Glomerular endothelial cell (primary cell): ENCODE measurements around the gene KNSTRN. TPM values are rescaled to one million over a fixed set of nuclear protein-coding genes. Genes with fewer than 3 reads are reported as not detected.
A peak's percentile ranks its signal among the peaks of the same experiment; 100 is the strongest.

Source experiments
- DNase-seq: peaks from one replicate; pipeline ENCODE4 v3.0.0-alpha.2; 2011; ENCODE audit warnings: low read depth, low spot score; ENCODE audit errors: extremely low read depth
- total RNA-seq: library from RNA; depleted of rRNA; stranded (reverse); fragments of >200 nt; gene quantifications from 2 replicates; pipeline ENCODE4 v1.2.3, GENCODE V29; 2015

Gene KNSTRN, protein sequence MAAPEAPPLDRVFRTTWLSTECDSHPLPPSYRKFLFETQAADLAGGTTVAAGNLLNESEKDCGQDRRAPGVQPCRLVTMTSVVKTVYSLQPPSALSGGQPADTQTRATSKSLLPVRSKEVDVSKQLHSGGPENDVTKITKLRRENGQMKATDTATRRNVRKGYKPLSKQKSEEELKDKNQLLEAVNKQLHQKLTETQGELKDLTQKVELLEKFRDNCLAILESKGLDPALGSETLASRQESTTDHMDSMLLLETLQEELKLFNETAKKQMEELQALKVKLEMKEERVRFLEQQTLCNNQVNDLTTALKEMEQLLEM
- total RNA-seq = 16.5 and 20.2 TPM in 2 replicates

DNA sequence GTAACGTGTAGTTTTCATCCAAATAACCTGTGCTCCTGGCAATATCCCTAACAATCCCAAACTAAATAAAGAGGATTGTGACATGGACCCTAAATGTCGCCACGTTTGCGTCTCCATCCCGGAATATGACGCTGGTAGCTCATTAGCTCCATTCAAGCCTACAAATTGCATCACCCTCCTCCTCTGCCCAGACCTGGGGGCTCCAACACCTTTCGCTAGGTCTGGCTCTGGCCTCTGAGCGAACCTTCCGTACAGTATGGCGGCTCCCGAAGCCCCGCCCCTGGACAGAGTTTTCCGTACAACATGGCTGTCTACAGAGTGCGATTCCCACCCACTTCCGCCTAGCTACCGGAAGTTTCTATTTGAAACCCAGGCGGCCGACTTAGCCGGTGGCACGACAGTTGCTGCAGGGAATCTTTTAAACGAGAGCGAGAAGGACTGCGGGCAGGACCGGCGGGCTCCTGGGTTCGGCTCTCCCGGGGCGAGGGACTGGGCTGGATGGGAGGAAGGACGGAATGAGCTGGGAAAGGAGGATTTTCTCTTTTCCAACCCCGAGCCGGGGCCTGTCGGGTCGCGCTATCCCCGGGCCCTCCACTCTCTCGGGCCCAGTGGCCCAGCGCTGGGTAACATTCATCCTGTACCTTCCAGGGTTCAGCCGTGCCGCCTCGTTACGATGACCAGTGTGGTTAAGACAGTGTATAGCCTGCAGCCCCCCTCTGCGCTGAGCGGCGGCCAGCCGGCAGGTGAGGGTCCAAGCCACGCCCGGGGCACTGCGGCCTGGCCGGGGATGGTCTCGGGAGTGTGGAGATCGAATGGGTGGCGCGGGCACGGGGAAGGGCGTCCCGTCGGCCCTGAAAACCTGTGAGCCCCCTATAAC is at the start of gene KNSTRN:
Gene KNSTRN (plus strand): TSS at position 142 of the 877 bp plus-strand sequence. CDS start 115 bp downstream, at position 257.
- DNase-seq = no peak

DNA sequence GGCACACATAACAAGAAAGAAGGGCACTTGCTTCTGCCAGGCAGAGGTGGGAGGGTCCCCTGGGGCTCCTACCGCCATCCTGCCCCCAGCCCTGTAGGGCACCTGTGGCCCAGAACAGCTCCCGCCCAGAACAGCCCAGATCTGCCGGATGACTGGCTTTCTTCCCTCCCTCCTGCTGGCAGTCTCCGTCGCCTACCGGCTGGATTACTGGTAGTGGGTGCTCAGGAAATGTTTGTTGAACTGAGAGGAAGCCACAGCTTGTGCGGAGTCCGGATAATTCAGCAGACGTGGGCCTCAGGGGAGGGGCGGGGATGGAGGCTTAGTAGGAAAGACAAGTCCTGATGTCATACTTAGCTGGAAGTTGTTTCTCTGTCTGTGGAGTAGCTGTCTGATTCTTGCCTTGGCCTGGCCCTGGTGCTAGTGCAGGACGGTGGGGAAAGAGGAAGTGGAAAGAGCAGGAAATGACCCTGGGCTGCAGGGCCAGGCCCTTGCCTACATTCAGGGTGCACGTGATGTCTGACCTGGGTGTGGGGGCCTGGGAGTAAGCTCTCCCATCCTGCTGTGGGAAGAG is 48.5 kb upstream of the KNSTRN start:
- no peak for DNase-seq

DNA sequence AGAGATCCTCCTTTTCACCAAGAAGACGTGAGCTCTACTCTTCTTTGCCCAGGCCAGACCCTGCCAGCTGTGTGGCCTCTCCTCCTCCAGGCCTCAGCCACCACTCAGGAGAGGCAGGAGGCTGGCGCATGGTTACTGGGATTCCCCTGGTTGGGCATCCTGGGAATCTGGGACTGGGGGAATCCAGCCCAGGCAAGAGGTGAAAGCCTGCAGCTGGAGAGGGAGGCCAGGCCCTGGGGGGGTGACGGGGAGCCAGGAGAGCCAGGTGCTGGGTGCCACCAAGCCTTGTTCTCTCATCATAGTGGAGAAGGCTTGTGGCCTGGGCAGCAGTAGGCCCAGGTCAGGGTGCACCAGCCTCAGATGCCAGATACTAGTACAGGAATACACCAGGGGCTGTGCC is 48.0 kb upstream of the KNSTRN start:
- DNase-seq = no peak

DNA sequence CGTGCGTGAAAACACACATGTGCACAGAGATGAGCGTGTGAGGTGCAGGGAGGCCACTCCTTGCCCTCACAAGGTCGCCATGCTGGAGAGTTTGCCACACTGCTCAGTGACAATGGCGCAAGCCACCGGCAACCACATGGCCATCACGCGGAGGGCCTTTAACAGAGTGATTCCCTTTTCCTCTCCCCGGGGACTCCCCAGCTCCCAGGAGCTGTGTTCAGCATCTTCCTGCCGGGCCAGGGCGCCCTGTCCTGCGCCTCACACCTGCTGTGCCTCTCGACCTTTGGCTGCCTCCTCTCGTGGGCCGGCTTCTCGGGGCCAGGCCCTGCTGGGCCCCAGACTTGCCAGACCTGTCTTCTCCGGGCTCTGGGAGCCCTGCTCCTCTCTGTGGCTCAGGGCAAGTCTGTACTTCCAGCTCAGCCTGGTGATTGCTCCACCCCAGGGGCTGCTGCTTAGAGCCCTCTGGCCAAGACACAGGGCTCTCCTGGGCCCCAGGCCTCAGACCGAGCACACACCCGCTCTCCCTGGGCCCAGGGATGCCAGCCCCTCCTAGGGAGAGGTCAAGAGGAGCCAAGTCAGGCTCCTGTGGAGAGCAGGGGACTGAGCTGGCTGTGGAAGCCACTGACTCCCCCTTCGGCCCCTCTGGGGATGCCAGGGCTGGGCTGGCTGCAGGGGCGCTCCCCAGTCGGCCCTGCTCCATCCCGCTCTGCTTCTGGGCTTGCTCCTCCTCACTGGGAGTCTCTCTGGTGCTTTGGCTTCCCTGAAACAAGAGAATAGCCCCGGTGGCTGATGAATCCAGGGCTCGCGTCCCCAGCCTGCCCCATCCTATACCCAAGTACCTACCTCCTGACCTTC is 47.4 kb upstream of the KNSTRN start:
- DNase-seq = no peak

DNA sequence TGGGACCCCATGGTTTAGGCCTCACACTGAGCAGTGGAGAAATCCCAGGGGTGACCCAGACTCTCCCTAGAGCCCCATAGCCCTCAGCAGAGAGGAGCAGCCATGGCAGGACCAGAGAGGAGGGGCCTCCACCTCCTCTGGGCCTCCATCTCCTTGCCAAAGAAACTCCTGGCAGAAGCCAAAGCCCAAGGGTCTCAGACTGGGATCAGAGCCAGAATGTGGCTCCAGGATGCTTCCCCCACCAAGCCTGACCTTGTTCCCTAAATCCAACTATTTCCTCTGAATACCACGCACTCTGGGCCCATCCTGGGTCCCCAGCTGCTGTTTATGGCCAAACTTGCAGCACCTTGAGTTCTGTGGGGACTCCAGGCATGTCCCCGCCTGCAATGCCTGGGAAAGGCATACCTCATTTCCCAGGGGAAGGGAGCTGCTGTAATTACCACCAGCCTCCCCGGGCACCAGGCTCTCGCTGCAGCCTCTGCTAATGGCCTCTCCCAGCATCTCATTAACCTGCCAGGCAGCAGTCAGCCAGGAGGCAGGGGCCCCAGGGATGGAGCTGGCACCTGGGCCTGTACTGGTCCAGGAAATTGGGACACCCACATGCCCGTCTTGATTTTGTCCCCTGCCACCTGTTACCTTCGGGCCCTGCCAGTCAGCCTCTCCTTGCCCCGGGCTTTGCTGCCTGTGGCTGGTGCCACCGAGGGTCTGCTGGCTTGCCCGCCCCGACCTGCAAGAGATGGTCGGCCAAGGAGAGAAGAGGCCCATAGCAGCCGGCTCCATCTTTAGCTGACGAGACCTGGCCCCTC is 46.4 kb upstream of the KNSTRN start:
- no peak for DNase-seq

DNA sequence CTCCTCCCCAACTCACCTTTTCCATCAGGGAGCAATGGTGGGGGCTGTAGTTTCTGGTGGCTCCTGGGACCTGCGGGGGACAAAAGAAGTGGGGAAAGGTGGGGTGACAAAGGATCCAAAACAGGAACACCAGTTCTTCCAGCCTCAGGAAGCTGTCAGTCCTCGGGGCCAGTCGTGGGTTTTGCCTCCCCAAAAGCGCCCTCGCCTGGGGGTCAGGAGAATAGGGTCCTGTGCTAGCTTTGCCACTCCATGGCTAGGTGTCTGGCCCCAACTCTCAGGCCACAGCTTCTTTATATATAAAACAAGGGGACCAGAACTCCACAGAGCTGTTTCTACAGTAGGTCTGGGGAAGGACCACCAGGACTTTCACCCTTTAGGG is 45.8 kb upstream of the KNSTRN start:
- no peak for DNase-seq

DNA sequence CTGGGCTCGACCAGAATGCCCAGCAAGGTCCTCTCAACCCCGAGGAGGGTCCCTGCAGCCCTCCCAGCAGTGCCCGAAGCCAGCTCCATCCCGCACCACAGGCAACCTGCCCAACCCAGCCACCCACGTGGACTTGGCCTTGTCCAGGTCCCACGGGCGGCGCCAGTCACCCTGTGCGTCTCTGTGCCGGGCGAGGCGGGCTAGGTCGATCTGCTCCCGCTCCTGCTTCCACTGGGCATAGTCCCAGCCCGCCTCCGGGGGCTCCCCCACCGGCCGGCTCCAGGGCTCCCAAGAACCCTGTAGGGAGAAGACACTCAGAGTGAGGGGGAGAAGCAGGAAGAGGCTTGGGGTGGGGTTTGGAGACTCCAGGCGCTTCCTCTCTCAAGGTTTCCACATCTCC is 44.9 kb upstream of the KNSTRN start:
- no peak for DNase-seq

DNA sequence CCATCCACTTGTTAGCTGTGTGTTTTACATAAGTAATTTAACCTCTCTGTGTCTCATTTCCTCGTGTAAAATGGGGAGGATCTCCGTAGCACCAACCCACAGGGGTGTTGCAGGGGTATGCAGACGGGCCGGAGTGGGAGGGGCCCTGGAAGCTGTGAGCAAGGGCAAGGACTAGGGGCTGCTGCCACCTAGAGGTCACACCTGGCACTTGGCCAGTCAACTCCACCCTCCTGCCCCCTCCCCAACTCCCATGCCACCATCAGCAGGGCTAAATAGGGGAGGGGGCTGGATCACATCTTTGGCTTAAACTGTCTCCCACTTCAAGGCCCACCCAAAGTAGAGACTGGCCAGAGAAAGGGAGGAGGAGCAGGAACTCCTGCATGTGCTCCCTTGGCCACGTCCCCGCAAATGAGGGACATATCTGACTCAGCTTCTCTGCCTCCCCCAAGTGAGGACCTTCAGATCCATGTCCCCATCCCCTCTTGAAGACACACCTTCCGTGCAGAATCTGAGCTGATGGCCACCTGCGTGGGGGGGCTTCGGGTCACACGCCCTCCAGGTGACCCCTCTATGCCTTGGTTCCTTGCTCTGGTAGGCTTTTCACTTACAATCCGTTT is 44.4 kb upstream of the KNSTRN start:
- no peak for DNase-seq

DNA sequence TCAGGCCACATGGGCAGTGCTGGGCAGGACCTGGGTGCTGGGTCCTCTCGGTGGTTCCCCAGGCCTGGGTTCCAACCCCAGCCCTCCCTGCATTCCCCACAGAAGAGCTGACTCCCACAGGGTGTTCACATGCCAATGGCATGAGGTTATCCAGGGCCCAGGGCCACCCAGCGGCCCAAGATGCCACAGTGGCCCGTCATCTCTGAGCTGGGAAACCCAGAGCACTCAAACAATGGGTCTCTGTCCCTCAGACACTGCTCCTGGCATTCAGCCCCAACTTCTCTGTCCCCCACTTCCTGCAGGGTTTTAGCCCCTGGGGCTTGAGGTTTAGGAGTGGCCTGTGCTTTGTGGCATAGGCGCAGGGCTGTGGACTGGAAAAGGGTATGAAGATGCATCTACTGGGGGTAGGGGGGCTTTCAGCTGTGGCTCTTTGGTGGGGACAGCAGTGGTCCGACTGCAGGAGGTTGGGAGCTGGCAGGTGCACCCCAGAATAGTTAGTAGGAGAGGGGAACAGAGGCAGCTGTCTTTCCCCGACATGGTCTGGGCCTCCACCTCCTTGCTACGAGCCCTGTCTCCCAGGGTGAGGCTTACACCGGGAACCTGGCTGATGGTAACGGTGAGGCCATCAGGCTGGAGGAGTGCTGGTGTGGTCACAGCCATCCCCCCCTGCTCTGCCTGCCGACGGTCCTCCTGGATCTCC is 43.5 kb upstream of the KNSTRN start:
- DNase-seq = no peak

DNA sequence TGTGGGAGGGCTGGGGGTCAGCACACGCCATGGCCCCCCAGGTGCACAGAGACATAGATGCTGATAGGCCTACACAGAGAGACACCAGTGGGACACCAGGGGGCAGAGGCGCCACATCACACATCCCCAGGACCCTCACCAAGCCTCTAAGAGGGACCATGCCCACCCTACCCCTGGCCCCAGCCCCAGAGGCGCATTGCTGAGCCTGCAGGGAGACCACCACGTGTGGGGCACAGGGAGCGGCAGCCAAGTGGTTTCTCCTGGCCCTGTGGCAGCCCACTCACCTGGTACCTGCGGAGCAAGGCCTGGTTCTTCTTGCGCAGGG is 42.9 kb upstream of the KNSTRN start:
- DNase-seq = no peak

DNA sequence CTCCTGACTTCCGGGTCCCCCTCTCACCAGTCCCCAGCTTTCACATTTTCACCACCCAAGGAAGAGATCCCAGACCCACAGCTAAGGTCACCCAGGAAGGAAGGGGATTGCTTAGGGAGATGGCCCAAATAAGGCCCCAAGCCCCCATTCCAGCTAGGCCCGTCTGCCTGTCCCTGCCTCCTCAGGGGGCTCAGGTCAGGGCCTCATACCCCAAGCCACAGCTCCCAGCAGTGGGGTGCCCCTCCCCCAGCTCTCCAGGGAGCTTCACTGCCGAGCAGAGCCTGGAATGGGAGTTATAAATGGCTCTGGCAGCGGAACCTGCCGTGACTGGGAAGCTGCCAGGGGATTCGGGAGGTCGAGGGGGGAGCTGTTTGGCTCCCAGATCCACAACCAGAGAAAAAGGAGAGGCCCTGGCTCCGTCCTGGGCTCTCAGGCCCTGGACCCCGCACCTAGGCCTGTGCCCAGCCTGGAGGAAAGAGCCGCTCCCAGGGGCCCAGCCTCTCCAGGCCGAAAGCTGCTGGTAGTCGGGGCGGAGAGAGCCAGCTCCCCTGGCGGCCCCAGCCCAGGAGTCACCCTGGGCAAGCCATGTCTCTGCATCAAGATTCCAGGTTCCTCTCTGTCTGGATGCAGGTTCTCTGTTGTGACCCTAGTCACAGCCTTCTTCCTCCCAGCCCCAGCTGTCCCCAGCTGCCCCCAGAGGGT is 42.3 kb upstream of the KNSTRN start:
- no peak for DNase-seq

DNA sequence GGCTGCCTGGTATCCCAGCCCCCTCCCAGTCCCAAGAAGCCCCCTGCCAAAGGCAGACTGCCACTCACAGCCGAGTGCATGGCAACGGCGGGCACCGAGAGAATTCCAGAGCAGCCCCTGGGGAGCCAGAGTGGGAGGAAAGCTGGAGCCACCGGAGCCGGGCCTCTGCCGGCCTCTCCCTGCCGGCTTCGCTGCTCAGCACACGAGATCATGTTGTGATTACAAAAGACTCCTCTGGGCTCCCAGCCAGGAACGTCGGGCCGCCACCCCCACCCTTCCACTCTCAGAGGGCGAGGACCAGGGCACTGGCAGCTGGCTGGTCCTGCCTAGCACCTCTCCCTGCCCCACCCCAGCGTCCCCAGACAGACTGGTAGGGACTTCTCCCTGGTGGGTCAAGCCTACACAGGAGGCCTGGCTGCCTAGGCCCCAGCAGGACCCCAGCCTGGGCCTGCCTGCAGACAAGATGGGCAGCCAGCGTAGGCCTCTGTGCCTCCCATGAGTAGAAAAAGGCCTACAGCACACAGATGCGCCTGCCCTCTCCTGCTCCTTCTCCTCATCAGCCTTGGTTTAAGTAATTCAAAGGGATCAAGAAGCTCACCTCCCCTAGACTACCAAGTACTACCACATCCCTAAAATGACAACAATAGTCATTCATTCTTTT is 41.7 kb upstream of the KNSTRN start, which contains the start of gene CCDC9B:
Gene CCDC9B (minus strand): TSS at position 200 of the 661 bp plus-strand sequence. CDS start 120 bp downstream, at position 80.
- DNase-seq = no peak

DNA sequence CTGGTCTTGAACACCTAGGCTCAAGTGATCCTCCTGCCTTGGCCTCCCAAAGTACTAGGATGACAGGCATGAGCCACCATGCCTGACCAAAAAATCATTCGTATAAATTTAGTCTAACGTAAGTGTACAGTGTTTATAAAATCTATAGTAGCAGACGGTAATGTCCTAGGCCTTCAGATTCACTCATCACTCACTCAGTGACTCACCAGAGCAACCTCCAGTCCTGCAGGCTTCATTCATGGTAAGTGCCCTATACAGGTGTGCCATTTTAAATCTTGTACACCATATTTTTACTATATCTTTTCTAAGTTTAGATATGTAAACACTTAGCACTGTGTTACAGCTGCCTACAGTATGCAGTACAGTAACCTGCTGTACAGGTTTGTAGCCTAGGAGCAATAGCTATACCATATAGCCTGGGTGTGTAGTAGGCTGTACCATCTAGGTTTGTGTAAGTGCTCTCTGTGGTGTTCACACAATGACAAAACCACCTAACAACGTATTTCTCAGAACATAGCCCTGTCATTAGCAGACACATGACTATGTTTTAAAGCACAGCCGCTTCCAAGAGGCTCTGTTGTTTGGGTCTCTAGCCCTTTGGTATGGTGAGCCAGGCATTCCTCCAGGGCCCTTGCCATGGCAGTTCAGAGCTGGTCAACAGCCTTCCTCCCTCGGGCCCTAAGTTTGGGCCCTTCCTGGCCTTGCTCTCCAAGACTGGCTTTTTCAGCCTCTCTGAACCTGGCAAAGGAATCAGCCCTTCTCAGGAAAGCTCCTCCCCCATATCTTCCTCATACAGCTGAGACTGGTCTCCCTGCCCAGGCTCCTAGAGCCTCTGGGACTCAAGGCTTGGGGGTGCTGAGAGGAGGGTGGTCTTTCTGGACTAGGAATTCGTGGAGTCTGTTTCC is 39.9 kb upstream of the KNSTRN start:
- DNase-seq = no peak

DNA sequence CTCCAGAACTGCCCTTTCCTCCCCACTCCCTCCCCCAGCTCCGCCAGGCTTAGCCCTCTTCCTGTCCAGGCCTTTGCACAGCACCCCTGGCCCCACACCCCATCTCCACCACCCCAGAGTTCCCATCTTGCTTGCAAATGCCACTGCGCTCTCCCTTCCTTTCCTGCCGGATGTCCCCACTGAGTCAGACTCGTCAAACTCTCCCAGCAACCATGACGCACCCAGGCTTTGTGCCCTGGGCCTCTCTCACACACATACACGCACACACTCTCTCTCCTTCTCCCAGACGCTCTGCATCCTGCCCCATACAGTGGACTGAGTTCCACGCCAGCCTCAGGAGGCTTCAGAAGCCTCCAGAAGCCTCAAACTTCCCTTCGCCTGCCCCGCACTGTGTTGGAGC is 39.0 kb upstream of the KNSTRN start:
- DNase-seq = peak; percentile 86

DNA sequence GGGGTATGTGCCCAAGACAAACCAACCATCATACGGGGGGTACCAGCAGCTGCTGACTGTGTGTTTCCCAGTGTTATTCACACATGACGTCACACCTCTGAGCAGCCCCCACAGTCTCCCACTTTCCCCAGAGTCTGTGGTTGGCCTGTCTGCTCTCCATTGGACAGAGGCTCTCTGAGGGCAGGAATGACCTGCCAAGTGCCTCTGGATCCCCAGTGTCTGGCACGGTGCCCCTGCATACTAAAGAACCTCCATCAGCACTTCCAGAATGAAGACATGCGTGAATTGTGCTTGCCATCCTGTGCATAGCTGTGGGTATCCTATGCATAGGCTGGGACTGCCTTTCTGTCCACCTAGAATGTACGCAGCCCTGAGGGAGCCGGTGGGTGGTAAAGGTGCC is 38.3 kb upstream of the KNSTRN start:
- no peak for DNase-seq

DNA sequence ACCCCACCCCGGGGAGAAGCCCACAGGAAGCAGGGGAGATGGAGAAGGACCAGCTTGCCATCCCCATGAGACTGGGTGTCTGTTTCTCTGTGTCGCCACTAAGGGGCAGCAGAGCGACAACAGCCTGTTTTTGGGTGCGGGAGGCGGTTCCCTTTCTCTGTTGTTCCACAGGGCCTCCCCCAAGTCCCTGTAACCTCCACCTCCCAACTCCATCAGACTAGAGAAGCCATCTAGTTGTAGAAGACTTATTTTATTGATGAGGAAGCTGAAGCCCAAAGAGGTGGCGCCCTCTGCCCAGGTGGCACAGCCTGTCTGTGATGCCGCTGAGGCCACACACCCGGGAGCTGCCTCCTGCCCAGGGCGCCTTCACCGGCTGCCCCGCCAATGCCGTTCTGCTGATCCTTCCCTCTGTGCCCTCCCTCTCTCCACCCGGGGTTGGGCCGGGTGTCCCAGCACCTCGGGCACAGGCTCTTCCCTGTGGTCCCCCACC is 37.8 kb upstream of the KNSTRN start:
- no peak for DNase-seq
